HG02884 (cell line): ENCODE measurements around the gene PPFIA1.
"Not testable (repeated sequence)": the region's sequence is repeated elsewhere in the genome, so short reads cannot be mapped to it uniquely, and the experiment has no call there.

Experiments
- ATAC-seq: cut with Tn5 transposase; IDR thresholded peaks from one replicate; pipeline ENCODE4 v1.9.1; 2021; ENCODE audit warnings: mild to moderate bottlenecking, moderate library complexity; ENCODE audit not compliant: unreplicated experiment

PPFIA1 gene

GRCh38 chr11:70295166-70295565 is 24.7 kb downstream of the PPFIA1 start:
- not testable (repeated sequence) for ATAC-seq

- ATAC-seq: no peak
Measured at GRCh38 chr11:70296681-70297080, 26.2 kb downstream of the PPFIA1 start.

GRCh38 chr11:70297341-70297740 is 26.9 kb downstream of the PPFIA1 start:
- no peak for ATAC-seq

GRCh38 chr11:70298243-70298915 is 27.9 kb downstream of the PPFIA1 start:
- ATAC-seq: no peak

GRCh38 chr11:70299636-70300035 is 29.1 kb downstream of the PPFIA1 start:
- no peak for ATAC-seq

GRCh38 chr11:70301191-70301590 is 30.7 kb downstream of the PPFIA1 start:
- ATAC-seq: no peak

GRCh38 chr11:70301721-70302418 is 31.4 kb downstream of the PPFIA1 start:
- ATAC-seq: no peak

- ATAC-seq: no peak
Measured at GRCh38 chr11:70302419-70302752, 31.9 kb downstream of the PPFIA1 start.

- no peak for ATAC-seq
Measured at GRCh38 chr11:70303070-70303469, 32.6 kb downstream of the PPFIA1 start.

- ATAC-seq: no peak
Measured at GRCh38 chr11:70304208-70304603, 33.7 kb downstream of the PPFIA1 start.

- no peak for ATAC-seq
Measured at GRCh38 chr11:70305501-70305900, 35.0 kb downstream of the PPFIA1 start.

- ATAC-seq: no peak
Measured at GRCh38 chr11:70306586-70307033, 36.1 kb downstream of the PPFIA1 start.

- no peak for ATAC-seq
Measured at GRCh38 chr11:70307176-70307575, 36.7 kb downstream of the PPFIA1 start.

- no peak for ATAC-seq
Measured at GRCh38 chr11:70311616-70312015, 41.1 kb downstream of the PPFIA1 start.

GRCh38 chr11:70312401-70313357 is 42.2 kb downstream of the PPFIA1 start:
- no peak for ATAC-seq

GRCh38 chr11:70313945-70314344 is 43.5 kb downstream of the PPFIA1 start:
- ATAC-seq: no peak

GRCh38 chr11:70314730-70315129 is 44.2 kb downstream of the PPFIA1 start:
- no peak for ATAC-seq

- no peak for ATAC-seq
Measured at GRCh38 chr11:70315716-70316115, 45.2 kb downstream of the PPFIA1 start.

- no peak for ATAC-seq
Measured at GRCh38 chr11:70317581-70318305, 47.3 kb downstream of the PPFIA1 start.

GRCh38 chr11:70319396-70320076 is 49.0 kb downstream of the PPFIA1 start:
- no peak for ATAC-seq
